CD4-positive, alpha-beta T cell treated with Interleukin-15 for 4 hours (primary cell): ENCODE measurements around the gene ACE.

Source experiments
- DNase-seq: peaks from one replicate; pipeline ENCODE4 v3.0.0-alpha.2; 2020; ENCODE audit warnings: low spot score

ACE gene

DNA sequence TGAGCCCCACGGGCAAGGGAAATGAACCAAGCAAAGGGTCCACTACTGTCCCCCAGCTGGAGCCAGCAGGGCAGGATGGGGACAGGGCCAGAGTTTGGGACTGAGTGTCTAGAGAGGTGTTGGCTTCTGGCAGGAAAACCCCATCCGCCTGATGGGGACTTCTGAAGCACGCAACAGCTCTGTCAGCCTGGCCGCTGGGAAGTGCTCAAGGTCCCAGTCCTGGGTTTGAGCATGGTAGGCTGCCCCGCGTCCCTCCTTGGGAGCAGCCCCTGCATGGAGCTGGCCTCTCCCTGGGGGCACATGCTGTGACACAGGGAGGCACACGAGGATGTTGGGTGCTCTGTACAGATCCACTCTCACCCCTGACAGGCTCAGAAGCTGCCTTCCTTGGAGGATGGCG, 14.6 kb downstream of the ACE start:
- no peak for DNase-seq

DNA sequence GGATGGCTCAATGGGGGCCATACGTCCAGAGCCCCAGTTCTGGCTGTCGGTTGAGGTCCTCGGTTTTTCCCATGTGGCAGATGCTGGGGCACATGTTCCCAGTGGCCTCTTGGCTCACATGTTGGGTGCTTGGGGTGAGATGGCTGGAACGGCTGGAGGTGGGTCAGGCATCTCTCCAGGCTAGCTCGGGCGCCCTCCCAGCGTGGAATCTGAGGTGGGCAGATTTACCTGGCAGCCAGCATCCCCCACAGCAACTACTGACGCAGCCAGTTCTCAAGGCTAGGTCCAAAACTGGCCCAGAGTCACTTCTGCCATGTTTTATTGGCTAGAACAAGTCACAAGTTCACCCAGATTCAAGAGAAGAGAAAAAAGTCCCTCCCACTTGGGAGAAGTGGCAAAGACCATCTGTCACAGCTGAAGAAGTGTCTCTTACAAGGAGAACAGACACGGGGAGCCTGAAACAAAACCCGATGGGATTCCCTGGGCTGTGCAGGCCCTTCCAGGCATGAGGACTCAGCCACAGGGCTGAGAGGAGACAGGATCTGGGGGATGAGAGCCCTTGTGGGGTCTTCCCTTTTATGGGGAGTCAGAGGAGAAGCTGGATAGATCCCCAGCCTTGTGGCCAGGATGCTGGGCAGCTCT, 15.2 kb downstream of the ACE start:
- DNase-seq = no peak

DNA sequence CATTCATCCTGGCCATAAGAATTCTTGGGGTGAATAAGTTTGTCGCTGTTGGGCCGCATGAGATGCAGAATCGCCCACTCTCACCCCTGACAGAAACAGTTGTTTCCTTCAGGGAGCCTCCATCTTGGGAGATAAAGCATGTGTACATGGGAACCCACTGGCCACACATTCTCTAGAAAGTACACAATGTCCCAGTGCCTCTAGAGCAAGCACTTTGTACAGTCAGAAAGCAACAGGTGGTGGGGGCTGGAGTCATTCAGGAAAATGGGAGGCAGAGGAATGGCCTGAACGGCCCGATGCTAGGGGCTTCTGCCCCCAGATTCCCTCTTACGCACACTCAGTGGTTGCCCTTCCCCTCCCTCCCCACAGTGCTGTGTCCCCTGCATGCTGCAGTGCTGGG, 16.1 kb downstream of the ACE start:
- DNase-seq = no peak

DNA sequence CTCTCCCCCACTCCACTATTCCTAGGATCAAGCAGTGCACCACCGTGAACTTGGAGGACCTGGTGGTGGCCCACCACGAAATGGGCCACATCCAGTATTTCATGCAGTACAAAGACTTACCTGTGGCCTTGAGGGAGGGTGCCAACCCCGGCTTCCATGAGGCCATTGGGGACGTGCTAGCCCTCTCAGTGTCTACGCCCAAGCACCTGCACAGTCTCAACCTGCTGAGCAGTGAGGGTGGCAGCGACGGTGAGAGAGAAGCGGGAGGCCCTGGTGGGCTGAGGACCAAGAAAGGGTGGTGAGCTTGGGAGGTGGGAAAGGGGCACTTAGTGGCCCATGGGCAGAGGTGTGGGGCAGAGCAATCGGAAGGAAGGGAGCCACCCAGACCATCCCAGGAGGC, 16.6 kb downstream of the ACE start:
- no peak for DNase-seq

DNA sequence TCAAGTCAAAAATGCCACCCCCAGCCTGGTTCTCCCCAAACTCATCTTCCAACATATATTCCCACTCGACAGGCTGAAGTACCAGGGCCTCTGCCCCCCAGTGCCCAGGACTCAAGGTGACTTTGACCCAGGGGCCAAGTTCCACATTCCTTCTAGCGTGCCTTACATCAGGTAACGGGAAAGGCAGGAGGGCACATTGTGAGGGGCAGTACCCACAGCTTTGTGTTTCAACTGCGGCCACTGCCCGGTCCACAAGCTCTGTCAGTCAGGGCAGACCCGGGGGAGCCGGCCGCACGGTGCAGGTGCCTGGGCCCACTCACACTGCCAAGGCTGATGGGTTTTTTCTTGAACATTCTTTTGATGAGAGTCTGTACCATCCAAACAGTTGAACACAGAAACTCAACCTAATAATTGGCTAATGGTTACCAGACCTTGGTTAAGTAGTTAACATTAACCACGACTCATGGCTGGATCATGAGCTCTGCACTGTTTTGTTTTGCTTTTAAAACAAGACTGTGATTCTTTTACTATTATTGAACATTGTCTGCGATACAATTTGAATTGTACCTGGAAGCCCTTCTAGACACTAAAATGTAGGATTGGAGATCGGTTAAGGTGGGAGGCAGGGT, 17.6 kb downstream of the ACE start:
- DNase-seq = no peak

DNA sequence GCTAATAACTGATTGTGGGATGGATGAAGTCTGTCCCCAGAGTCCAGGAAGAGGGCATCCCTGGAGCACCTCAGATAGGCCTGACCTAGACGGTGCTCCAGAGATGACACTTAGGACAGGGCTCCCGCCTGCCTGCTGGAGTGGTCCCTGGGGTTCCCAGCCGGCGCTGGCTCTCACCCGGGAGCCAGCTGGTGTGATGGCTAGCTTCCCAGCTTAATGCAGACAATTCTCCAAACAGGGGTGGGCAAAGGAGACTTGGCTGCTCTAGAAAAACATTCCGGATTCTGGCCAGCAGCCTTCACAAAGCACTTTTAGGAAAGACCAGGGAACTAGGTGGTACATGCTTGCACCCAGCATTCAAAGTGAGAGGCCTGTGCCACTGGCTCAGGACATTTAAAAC, 18.6 kb downstream of the ACE start:
- no peak for DNase-seq

DNA sequence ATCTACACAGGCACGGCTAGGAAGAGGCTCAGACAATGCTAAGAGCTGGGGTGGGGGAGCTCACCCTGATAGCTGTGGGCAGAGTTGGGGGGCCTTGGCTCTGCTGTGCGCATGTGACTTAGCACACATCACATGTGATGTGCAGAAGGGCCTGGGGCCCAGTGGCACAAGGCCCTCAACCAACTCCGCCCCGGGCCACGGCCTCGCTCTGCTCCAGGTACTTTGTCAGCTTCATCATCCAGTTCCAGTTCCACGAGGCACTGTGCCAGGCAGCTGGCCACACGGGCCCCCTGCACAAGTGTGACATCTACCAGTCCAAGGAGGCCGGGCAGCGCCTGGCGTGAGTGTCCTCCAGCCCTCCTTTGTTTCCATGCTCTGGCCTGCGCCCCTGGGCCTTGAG, 19.3 kb downstream of the ACE start:
- no peak for DNase-seq

DNA sequence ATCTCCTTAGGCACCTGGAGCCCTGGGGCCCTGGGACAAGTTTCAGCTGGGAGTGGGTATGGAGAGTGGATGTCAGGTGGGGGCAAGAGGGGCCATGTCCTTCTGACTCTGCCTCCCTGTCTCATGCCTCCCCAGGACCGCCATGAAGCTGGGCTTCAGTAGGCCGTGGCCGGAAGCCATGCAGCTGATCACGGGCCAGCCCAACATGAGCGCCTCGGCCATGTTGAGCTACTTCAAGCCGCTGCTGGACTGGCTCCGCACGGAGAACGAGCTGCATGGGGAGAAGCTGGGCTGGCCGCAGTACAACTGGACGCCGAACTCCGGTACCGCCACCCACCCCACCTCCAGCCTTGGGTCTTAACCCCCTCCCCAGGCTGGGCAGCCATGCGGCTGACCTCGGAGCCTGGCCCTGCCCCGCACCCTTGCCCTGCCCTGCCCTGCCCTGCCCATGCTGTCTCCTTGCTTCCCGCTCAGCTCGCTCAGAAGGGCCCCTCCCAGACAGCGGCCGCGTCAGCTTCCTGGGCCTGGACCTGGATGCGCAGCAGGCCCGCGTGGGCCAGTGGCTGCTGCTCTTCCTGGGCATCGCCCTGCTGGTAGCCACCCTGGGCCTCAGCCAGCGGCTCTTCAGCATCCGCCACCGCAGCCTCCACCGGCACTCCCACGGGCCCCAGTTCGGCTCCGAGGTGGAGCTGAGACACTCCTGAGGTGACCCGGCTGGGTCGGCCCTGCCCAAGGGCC, 20.0 kb downstream of the ACE start:
- DNase-seq = no peak

DNA sequence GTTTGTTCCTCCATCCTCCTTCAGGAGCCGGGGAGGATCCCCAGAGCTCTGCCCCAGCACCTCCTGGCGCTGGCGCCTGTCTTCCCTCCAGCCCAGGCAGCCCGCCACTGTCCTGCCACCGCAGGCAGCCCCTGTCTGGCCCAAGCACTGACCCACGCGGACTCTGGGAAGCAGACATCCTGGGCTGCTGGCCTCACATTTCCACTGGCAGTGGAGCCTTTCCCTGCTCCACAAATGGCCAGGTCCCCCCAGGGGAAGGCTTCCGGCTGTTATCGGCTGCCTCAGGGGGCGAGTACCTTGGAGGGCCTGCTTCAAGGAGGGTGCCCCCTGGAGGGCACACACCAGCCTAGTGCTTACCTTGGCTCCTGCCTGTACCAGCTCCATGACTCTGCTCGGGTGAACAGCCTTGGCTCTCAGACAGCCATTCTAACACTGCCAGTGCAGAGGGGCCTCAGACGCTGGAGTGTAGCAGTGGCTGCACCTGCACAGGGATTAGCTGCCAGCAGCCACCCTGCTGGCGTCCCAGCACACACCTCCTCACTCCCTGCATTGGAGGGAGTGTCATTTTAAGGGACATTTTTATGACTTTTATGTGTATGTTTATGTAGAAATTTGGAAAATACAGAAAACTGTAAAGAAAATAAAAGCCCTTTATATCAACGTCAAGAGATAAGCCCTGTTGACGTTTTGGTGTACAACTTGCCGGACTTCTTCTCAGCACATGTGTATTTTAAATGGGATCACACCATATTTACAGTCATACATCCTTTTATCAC, 21.0 kb downstream of the ACE start:
- DNase-seq = no peak

DNA sequence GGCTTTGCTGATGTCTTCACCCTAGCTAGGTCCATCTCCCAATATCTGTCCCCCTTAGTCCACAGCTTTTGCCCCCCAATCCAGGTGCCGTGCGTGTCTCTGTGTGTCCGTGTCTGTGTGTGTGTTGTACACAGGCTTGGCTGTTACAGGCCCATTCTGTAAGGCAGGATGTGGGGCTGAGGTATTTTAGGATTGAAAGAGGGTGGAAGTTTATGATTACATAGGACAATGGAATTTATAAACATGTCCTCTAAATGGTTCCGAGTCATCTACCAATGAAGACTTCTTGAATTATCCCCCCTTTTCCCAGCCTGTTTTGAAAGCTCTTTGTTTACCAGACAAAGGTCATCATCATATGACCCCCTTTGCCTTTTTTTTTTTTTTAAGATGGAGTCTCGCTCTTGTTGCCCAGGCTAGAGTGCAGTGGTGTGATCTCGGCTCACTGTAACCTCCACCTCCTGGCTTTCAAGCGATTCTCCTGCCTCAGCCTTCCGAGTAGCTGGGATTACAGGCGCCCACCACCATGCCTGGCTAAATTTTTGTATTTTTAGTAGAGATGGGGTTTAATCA, 21.9 kb downstream of the ACE start:
- no peak for DNase-seq

DNA sequence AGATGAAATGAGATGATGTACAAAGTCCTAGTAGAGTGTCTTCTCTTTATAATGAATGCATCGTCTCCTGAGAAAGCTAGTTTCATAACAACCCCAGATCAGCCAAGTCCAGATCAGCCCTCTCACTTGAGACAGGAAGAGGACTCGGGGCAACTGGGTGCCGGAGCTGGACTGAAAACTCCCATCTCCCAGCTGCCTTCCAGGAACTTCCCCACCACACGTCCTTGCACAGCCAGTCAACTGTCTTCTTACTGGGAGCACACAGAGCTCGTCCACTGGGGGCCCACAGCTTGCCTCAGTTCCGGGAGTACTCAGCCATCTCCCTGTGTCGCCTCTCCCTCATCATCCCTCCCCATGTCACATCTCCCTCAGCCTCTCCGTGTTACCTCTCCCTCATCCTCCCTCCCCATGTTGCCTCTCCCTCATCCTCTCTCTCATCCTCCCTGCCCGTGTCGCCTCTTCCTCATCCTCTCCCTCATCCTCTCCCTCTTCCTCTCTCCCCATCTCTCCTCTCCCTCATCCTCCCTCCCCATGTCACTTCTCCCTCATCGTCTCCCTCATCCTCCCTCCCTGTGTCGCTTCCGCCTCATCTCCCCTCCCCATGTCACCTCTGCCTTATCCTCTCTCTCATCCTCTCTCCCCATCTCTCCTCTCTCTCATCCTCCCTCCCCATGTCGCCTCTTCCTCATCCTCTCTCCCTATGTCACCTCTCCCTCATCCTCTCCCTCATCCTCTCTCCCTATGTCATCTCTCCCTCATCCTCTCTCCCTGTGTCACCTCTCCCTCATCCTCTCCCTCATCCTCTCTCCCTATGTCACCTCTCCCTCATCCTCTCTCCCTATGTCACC, 23.9 kb downstream of the ACE start:
- DNase-seq = no peak

DNA sequence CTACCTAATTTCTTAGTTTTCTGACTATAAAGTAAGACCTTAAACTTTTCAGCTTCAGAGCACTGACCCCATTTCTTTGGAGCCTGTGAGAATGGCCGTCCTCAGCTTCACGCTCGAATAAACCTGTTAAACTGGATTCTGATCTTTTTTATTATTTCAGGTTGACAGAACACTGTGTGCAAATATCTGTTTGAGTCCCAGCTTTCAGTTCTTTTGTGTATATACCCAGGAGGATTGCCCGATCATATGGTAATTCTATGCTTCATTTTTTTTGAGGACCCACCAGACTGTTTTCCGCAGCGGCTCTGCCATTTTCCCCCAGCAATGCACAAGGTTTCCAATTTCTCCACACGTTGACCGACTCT, 26.5 kb downstream of the ACE start:
- no peak for DNase-seq

DNA sequence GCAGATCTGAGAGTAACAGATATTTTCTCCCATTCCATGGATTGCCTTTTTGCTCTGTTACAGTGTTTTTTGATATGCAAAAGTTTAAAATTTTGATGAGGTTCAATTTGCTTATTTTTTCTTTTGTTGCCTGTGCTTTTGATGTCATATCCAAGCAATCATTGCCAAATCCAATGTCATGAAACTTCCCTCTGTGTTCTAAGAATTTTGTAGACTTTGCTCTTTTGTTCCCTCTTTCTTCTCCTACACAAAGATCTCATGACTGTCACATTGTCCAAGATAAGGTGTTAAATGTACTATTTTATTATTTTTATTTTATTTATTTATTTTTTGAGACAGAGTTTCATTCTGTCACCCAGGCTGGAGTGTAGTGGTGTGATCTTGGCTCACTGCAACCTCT, 27.4 kb downstream of the ACE start:
- no peak for DNase-seq

DNA sequence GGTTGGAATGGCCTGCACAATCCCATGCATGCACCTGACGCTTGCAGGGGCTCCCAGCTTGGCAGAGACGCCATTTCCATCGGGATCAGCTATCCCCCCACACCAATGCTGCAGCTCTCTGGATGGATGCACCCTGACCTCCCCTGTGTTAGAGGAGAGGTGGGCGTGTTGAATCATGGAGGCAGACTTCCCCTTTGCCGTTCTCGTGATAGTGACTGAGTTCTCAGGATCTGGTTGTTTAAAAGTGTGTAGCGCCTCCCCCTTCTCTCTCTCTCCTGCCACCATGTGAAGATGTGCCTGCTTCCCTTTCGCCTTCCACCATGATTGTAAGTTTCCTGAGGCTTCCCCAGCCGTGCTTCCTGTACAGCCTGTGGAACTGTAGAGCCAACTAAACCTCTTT, 28.5 kb downstream of the ACE start:
- DNase-seq = no peak

DNA sequence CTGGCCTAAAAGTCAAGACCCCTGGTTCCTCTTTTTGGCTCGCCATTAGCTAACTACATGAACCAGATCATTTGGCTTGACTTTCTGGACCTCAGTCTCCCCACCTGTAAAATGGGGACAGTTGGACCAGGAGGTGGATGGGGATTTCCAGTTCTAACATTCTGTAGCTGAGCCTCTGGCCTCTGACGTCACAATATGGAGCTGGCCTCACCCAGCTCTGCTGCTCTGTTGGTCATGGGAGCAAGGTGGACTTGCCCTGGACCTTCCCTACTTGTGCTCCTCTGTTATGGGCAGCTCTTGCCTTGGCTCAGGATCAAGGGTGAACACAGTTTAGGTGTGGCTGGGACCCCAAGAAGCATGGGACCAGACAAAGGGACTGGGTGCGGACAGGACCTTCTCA, 29.8 kb downstream of the ACE start:
- no peak for DNase-seq

DNA sequence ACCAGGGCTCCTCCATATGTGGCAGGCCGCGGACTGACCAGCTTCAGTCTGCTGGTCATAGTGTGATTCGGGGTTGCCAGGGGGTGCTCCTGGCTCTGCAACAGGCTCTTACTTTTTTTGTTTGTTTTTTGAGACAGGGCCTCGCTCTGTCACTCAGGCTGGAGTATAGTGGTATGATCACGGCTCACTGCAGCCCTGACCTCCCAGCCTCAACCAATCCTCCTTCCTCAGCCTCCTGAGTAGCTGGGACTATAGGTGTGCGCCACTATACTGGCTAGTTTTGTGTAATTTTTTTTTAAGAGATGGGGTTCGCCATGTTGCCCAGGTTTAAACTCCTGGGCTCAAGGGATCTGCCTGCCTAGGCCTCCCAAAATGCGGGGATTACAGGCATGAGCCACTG, 34.5 kb downstream of the ACE start:
- no peak for DNase-seq

DNA sequence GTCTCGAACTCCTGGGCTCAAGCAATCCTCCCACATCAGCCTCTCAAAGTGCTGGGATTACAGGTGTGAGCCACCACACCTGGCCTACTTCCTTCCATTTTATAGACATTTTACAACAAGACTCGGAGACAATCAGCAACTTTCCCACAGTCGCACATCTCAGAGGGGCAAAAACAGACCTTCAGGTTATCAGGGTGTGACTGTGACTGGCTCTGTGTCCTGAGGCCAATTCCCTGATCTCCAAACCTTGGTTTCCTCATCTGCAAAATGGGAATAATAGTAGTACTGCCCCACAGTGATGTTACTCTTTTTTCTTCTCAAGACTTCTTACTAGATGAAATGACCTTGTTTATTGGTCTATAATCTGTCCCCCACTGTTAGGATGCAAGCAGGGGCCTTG, 35.5 kb downstream of the ACE start:
- DNase-seq = no peak

DNA sequence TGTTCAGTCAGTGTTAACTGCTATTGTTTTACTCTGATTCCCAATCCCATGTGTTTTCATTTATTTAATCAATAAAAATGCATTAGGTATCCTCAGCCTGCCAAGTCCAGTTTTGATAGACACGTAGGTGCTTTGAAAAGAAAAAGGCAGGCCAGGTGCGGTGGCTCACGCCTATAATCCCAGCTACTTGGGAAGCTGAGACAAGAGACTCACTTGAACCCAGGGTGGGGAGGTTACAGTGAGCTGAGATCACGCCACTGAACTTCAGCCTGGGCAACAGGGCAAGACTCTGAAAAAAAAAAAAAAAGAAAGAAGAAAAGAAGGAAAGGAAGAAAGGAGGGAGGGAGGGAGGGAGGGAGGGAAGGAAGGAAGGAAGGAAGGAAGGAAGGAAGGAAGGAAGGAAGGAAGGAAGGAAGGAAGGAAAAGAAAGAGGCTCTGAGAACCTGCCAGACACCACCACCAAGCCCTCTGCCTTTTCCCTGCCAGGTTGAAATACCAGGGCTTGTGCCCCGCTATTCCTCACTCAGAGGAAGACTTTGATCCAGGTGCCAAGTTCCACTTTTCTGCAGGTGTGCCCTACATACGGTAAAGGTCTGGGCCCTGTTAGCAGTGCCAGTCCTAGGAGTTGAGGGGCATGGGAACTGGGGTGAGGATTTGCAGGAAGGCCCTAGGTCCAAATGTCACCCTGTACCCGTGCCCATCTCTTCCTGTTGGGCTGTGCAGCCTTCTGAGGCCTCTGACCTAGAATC, 36.2 kb downstream of the ACE start:
- DNase-seq = no peak

DNA sequence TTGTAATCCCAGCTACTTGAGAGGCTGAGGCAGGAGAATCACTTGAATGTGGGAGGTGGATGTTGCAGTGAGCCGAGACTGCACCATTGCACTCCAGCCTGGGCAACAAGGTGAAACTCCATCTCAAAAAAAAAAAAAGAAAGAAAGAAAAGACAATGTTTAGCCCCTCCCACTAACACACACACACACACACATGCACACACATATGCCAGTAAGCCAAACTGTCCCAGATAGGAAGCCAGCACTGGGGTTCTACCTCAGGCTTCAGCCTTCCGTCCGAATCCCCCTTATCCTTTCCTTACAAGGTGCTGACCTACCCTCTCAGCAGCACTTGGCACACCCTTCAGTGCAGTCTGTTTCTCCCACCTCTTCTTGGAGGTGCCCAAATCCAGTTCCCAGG, 37.6 kb downstream of the ACE start:
- DNase-seq = no peak

DNA sequence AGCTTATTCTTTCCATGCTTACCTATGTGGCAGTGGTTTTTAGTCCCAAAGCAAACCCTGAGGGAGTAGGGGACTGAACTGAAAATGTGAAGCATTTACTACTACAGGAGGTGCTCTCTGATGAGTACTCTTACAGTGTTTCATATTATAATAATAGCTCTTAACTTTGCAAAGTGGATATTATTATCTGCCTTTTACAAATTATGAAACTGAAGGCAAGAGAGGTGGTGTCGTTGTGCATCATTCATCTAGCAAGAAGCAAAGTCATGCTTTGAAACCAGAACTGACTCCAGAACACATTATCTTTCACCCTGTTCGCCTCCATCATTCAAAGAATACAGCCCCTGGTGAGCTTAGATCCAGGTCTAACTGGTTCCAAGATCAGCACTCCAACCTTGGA, 38.1 kb downstream of the ACE start:
- no peak for DNase-seq

DNA sequence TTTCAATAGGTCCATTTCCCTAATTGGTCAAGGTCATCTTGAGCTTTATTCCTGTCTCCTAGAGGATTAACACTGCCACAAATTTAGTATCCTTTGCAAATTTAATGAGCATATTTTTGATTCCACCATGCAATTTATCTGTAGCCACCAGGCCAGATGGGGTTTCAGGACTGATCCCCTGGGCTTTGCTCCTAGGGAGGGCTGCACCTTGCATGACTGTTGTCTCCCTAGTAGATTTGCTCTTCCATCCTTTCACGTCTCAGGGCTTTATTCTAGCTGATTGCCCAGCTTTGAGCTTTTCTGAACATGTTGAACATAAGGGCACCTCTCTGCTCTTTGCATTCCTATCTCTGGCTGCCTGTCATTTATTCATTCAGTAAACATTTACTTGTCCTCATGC, 38.6 kb downstream of the ACE start:
- no peak for DNase-seq
